ENCODE data around the gene C2CD2. TPM values are rescaled to one million over a fixed set of nuclear protein-coding genes. Genes with fewer than 3 reads are reported as not detected.

Gene C2CD2
- total and polyA plus RNA-seq, 2 experiments from 2014 or later = 4.5 to 16.2 TPM

GRCh38 chr21:41920476-41920875 is 33.3 kb downstream of the C2CD2 start (continued):
- no peak for TF ChIP-seq ZNF462 (CRISPR knock-in tag; IDR thresholded peaks at IDR 0.05)

GRCh38 chr21:41919666-41920398 is 34.0 kb downstream of the C2CD2 start:
- DNase-seq (ENCODE audit: low spot score) = no peak
- no peaks in the 10 kb centered on the region for H3K4me1 ChIP-seq (ENCODE audit: insufficient read depth)
- H3K9me2 ChIP-seq (ENCODE audit: insufficient read depth) = no peaks in the 10 kb centered on the region
- no peak for ATAC-seq
- H3K36me3 ChIP-seq (ENCODE audit: insufficient read depth) = no peaks in the 10 kb centered on the region
- H3K27me3 Mint-ChIP-seq (ENCODE audit: insufficient read depth, low read depth, poor library complexity) = peaks cover 5% of the 10 kb centered on the region
- H3K4me3 Mint-ChIP-seq = no peak overlapping the region
- no peak overlapping the region for H2AFZ ChIP-seq
- no peak overlapping the region for H3K4me2 ChIP-seq
- no peak overlapping the region for H3K27ac ChIP-seq (ENCODE audit: low read depth)
- no peak overlapping the region for H3K4me3 ChIP-seq
- no peak overlapping the region for H3K27ac Mint-ChIP-seq
- peaks cover 3% of the 10 kb centered on the region; the same call in 1 of the 3 replicates for H3K9me3 Mint-ChIP-seq
- no peaks in the 10 kb centered on the region for H3F3A ChIP-seq (replicated peaks; ENCODE audit: low read depth)
- no peaks in the 10 kb centered on the region for H3K27me3 ChIP-seq (ENCODE audit: insufficient read depth)
- no peaks in the 10 kb centered on the region; the same call in 2 of the 3 replicates for H3K4me1 Mint-ChIP-seq
- H3K79me2 ChIP-seq (replicated peaks; ENCODE audit: insufficient read depth) = no peaks in the 10 kb centered on the region; the same call in 1 of the 2 replicates
- H4K20me1 ChIP-seq (replicated peaks; ENCODE audit: insufficient read depth) = no peaks in the 10 kb centered on the region
- H3K36me3 Mint-ChIP-seq (ENCODE audit: low read depth) = peaks cover 16% of the 10 kb centered on the region
- TF ChIP-seq ZNF331 (CRISPR knock-in tag; IDR thresholded peaks at IDR 0.05; ENCODE audit: low read depth) = no peak
- no peak for TF ChIP-seq ETS1 (IDR thresholded peaks at IDR 0.05)
- no peak for TF ChIP-seq EZH2 (IDR thresholded peaks at IDR 0.05; ENCODE audit: low read depth, unreplicated experiment)
- TF ChIP-seq ZNF462 (CRISPR knock-in tag; IDR thresholded peaks at IDR 0.05) = no peak
- no peak for TF ChIP-seq POLR2AphosphoS5 (IDR thresholded peaks at IDR 0.05; ENCODE audit: low read depth)
- no peak for TF ChIP-seq STAT1 (IDR thresholded peaks at IDR 0.05; ENCODE audit: unreplicated experiment)
- no peak for TF ChIP-seq EZH2phosphoT487 (IDR thresholded peaks at IDR 0.05; ENCODE audit: unreplicated experiment)
- TF ChIP-seq NANOG (IDR thresholded peaks at IDR 0.05; ENCODE audit: borderline replicate concordance) = no peak
